Activated CD4-positive, CD25-positive, alpha-beta regulatory T cell treated with anti-CD3 and anti-CD28 coated beads, Interleukin-2, amount 50 U/mL, for 72 hours (primary cell): ENCODE data around the gene SLC1A1.

Experiments used
- DNase-seq: peaks from one replicate; pipeline ENCODE4 v3.0.0; 2021

SLC1A1 gene

DNA sequence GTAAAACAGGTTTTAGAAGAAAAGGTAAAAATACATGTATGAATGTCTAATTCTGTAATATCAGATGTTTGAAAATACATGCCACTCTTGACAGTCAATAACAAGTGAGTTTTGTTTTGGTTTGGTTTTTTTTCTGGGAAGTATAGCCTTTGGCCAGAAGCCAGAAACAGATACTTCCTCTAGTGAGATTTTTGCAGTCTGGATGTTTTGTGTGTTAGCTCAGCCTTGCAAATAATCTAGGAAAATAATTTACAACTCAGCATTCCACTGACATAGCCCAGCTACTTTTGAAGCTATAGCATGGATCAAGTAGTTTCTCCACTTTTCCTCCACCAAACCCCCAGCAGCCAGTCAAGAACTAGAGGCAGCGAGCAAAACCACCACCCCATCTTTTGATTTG lies 56.7 kb downstream of the SLC1A1 start:
- DNase-seq, result no peak

DNA sequence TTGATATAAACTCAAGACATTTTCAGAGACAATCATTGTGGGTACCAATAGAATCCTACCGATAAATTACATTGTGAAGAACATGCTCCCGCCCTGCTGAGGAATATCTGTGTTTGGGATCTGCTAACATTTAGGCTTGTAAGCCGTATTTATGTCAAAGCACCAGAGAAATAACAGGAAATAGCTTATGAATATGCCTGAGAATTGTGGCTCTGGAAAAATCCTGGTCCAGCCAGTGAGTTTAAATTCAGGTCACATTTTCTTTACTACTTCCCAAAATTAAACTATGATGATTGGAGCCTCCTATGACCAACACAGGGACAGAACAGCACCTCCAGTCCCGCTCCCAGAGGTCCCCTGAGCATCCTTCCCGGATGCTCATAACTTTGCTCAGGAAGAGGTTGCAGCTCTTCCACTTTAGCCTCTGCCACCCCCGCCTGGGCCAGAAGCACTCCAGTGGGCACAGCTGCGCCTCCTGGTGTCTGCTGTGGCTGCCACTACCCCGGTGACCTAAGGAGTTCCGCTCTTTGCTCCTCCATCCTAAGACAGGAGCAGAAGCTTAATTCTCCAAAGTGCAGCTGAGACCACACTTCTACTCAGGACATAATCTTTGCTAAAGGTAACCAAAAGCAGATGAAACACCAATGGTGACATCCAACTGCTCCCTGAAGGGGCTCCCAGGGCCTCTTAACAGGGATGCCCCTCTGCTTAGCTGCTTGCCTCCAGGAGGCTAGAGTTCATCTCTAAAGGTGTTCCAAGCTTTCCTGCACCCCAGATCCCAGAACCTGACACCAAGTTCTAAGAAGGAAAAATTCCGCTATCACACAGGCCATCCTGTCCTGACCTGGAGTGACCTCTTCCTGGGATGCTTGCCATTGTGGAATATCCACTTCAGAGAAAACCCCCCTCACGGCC lies 58.8 kb downstream of the SLC1A1 start:
- no peak for DNase-seq

DNA sequence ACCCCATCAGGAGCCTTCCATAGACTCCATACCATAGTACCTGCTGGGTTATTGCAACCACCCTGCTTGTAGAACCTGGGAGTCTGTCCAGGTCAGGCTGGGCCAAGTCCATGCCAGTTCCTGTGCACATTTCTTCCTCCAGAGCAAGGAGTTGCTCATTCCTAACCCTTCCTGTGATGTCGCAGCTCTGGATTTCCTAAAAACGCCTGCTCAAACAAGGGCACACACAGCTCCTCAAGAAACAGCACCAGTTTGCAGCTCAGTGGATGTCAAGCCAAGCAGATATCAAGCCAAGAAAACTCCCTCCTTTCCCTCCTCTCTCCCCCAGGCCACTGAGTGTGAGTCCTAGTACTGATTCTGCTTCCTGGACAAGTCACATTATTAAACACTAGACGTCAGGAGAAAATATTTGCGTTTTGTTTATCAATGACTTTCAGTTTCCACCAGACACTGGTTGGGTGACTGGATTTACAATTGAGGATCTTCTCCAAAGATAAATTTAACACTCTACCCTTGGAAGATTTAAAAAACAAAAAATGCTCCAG lies 59.6 kb downstream of the SLC1A1 start:
- no peak for DNase-seq

DNA sequence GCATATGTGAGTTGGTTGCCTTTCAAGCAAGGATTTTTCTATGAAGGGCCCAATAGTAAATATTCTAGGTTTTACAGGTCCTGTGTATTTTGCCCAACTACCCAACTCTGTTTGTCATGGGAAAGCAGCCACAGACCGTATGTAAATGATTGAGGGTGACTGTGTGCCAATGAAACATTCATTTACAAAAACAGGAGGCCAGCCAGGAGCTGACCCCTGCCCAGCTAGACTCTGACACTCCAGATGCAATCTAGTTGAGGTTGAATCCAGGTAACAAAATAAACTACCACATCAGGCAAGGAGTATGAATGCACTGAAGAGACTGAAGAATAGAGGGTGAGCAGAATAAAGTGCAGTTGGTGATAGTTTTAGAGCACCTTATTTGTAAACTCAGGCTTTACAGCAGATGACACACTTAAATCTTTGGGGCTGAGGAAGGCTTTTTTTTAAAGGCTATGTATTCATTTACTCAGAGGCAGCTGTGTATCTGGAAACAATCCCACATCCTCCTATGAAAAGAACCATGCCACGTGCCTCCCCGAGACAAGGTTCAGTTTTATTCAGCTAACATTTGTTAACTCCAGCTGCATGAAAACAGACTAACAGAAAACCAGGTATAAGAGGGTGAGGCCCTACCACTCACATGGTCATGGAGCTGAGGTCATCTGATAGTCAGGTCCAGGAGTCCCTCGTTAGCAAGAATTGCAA lies 60.7 kb downstream of the SLC1A1 start:
- no peak for DNase-seq

DNA sequence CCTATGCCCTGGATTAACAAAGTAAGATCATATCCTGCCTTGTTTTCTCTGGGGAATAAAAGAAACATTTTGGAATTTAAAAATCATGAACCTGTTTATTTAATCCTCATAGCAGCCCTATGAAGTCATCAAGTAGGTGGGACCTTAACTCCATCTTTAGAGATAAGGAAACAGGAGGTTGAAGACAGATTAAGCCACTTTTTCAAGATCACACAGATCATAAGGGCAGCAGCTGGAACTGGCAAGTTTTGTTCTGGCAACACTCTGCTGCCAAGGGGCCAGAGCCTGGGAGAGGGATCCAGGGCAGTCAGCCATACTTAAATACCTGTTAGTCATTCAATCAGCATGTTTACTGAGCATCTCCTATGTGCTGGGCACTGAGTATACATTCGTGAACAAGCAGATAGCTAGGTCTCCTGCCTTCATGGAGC lies 63.7 kb downstream of the SLC1A1 start:
- no peak for DNase-seq

DNA sequence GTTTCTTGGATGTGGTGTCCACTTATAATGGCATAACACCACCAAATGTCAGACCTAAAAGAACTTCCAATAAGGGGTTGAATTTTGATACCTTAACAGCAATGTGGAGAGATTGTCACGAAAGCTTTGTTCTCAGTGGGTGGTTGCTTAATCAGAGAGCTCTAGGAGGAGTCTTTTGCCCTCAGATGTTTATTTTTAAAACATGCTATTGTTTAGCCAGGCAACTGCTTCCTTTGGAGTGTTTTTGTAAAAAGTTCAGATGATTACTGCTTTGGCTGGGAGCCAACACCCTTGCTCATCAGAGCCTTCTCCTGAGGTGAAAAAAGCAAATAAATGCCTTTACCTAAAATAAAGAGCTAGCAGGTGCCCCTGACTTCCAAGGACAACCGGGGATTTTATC lies 65.0 kb downstream of the SLC1A1 start:
- no peak for DNase-seq

DNA sequence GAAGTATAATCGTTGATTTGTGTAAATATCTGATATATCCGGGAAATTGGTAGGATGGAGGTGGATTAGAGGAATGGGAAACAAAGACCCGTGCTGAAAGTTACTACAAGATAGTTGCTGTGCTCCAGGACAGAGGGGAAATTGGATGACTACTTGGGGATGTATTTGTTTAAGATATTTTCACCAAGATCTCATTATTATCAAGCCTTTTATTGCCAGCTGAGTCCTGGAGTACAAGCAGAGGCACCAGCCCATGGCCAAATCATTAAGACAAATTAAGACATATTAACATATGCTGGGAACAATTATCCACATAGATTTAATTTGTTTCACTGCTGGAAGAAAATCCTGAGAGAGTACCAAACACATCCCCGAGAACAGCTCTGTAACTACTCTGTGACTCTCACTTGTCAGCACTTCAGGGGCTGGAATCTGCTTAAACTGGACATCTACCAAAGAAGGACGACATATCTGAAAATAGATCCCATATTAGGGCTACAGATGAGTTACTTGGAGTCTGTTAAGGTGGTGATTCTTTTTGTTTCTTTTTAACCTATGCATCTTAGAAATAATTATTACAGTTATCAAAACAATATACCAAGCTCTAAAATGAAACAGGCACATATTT lies 68.2 kb downstream of the SLC1A1 start:
- DNase-seq, result no peak

DNA sequence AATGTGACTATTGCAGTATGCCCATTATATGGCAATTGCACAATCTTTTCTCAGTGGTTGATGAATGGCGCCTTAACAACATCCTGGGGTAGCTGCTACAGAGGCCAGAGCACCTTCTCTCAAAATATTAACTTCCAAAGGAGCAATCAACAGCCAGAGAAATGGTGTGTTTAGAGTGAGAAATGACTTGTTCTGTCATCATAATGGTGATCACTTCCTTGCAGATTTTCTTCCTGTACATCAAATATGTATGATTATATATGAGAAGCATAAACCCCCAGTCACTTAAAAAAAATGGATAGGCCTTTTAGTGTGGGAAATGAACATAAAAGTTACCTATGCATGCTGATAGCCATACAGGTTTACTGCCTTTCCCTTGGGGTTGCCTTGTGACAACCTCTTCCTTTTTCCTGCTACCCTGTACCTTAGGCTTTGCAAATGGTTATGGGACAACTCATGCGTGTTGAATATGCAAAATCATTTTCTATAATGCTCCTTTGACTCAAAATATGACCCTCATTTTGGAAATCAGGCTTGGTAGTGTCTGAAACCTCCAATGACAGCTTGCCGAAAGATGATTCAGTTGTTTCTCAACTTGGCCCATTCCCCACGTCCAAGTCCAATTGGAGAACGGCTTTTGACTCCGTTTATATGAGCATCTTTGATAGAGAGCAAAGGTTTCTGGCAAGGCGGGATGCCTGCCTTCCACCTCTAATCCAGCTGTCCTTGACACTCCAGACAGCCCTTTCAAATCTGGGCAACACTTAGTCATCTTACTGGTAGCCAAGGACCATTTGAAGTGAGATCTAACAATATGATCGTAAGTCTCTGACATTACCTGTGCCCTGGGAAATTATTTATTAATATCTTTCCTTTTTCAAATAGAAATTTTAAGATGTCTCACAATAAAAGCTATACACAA lies 69.3 kb downstream of the SLC1A1 start:
- no peak for DNase-seq

DNA sequence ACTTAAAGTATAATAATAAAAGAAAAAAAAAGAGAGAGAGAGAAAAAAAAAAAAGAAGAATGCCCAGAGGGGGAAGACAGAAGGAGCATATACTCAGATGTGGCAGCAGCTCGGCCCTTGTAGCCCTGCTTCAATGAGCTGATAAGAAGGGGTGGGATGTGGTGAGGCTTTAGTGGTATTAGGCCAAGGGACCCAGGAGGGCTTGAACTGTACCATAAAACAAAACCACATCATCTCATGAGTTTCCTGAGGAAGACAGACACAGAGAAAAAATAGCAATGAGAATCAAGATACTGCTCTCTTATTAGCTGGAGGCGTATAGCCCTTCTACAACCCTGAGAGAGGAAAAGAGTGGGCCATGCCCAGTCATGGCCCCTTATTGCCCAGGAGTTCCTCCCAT lies 72.8 kb downstream of the SLC1A1 start:
- no peak for DNase-seq

DNA sequence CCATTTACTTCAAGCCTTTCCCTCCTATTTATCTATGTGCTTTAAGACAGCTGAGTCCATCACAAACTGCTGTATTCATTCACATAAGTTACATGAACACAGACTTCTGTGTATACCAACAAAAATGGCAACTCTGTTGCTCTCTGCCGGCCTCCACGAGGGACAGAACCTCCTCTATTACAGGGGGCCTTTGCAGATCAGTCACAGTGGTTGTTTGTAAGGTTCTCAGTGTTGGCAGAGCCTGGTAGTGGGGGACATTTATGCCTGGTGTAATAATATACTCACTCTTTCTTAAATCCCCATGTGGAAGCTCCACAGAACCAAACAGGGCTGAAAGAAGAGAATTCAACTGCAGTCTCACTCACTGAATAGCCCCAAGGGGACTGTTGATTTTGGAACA lies 76.5 kb downstream of the SLC1A1 start:
- DNase-seq, result no peak

DNA sequence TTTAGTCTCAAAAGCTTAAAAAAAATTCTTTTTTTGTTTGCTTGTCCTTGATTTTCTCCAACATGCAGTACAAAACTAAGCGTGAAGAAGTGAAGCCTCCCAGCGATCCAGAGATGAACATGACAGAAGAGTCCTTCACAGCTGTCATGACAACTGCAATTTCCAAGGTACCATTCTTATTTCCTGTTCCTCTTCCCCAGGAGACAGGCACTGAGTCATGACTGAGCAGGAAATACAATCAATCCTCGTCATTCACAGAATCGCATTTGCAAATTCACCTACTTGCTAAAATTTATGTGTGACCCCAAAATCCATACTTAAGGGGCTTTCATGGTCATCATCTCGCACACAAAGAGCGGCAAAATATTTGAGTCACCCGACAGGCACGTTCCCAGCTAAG lies 77.3 kb downstream of the SLC1A1 start:
- DNase-seq, result no peak

DNA sequence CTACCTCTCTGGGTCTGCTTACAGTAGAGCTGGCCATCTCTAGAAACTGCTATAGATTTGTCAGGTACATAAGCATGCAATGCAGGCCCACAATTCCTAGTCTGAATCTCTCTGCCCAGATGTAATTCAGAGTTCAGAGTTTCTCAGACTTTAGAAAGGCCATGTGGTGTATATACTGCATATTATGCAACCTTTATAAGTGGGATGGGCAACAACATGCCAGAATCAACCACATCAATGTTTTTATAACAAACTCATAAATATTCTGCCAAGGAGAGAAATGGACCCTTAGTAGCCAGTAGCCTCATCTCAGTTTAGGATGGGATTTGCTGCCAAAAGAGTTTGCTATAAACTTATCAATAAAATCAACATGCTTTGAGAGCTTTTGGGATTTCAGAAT lies 78.8 kb downstream of the SLC1A1 start:
- no peak for DNase-seq

DNA sequence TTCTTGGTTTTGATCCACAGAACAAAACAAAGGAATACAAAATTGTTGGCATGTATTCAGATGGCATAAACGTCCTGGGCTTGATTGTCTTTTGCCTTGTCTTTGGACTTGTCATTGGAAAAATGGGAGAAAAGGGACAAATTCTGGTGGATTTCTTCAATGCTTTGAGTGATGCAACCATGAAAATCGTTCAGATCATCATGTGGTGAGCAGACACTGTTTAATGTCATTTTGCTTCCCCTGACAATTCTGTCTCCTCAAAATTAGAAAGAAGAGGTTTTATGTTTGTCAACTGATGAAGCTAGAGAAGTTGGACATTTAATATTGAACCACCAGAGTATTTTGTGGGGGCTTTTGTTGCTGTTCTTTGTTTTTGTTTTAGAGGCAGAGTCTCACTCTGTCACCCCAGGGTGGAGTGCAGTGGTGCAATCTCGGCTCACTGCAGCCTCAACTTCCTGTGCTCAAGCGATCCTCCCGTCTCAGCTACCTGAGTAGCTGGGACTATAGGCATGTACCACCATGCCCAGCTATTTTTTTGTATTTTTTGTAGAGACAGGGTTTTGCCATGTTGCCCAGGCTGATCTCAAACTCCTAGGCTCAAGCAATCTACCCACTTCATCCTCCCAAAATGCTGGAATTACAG lies 82.0 kb downstream of the SLC1A1 start:
- no peak for DNase-seq

DNA sequence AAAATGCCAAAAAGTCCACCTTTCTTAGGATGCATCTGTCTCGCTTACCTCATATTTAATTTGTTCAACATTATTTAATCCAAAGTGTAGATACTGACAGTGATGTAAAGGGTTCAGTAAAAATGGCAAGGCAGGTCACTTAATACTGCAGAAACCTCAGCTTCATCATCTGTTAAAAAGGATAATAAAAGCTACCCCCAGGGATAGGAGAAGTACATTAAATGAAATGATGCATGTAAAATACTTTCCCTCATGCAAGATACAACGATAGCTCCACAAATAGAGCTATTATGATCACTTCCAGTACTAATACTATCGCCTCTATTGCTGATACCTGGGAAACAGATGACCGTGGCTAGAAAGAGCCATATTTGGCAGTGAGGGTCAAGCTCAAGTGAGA lies 82.9 kb downstream of the SLC1A1 start:
- no peak for DNase-seq

DNA sequence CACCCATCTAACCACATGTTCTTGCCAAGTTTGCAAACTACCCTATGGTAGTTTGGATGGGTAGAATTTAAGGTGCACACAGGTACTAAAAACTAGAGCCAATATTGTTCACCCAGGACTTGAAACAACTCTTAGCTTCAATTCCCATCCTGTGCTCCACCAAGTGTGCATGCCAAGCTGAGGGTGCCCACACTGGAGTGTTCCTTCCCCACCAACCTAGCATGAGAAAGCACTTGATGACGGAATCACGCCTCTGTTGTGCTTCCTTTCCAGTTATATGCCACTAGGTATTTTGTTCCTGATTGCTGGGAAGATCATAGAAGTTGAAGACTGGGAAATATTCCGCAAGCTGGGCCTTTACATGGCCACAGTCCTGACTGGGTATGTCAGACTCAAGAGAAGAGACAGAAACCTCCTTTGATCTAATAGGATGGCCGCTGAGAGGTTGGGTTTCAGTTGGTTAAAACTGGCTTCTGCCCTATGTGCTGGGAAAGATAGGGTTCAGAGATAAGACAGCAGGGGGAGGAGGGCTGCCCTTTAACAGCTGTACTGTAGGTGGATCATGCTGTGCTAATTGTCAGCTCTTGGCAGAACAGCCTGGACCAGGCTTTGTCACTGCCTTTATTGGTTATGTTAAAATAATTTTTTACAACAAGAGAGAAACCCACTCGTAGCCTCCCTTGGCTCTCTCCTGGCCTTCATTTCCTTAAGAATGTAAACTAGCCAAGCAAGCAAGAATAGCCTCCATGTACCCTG lies 83.5 kb downstream of the SLC1A1 start:
- DNase-seq, result no peak

DNA sequence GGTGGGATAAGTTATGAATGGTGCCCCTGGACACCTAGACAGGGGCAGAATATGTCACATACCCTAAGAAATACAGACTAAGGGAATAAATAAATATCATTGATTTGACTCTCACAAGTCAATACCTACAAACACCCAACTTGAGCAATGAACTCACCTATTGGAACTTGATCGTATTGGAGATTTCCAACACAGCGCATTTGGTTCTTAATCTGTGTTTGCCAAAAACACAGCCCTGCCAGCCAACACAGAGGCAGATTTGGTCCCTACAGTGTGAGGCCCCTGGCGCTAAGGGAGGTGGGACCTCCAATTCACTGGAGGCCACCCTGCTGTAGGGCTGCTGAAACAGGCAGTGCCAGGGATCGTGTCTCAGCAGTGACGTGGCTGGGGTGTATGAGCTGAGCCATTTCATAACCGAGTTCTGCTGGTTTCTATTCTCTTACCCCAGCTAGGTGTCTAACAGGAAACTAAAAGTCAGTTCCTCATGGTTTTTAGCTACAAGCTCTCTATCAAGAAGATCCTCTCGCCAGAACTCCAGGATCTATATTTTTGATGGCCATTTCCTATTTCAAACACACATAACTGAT lies 84.5 kb downstream of the SLC1A1 start:
- no peak for DNase-seq

DNA sequence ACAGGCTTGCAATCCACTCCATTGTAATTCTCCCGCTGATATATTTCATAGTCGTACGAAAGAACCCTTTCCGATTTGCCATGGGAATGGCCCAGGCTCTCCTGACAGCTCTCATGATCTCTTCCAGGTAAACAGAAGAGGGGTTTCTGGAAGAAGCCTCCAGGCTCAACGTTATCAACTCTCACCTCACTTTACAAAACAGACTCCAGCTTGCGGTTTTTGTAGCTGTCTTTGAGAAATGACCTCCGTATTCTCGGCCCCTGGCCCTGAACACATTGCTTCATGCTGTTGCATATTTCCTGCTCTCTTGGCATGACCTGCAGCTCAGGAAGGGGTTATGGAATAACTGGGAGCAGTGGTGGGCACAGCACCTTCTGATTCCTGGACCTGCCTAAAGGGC lies 85.7 kb downstream of the SLC1A1 start:
- no peak for DNase-seq

DNA sequence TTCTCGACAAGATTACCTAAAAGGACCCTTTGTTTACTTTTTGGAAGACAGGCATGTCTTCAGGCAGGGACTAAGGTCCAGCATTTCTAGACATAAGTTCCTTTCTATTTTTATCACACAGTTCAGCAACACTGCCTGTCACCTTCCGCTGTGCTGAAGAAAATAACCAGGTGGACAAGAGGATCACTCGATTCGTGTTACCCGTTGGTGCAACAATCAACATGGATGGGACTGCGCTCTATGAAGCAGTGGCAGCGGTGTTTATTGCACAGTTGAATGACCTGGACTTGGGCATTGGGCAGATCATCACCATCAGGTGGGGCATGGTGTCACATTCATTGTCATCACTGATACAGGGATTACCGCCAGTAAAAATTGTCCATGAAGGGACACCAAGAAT lies 86.2 kb downstream of the SLC1A1 start:
- DNase-seq, result no peak

DNA sequence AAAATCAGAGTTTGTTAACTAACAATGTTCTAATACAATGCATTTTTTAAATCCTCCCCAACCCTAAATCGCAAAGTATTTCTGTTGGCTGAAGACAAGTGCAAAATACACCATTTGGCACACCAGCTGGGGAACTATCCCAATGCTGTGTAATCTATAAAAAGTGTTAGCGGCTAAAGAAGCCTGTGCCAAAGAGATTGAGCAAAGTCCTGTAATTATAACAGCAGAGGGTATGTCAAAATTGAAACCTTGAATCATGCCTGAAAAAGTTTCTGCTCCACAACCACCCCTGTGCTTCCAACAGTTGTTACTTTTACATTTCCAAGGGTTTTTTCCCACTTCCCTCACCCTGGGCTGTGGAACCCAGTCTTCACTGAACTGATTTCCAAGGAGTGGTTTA lies 88.7 kb downstream of the SLC1A1 start:
- DNase-seq, result no peak

DNA sequence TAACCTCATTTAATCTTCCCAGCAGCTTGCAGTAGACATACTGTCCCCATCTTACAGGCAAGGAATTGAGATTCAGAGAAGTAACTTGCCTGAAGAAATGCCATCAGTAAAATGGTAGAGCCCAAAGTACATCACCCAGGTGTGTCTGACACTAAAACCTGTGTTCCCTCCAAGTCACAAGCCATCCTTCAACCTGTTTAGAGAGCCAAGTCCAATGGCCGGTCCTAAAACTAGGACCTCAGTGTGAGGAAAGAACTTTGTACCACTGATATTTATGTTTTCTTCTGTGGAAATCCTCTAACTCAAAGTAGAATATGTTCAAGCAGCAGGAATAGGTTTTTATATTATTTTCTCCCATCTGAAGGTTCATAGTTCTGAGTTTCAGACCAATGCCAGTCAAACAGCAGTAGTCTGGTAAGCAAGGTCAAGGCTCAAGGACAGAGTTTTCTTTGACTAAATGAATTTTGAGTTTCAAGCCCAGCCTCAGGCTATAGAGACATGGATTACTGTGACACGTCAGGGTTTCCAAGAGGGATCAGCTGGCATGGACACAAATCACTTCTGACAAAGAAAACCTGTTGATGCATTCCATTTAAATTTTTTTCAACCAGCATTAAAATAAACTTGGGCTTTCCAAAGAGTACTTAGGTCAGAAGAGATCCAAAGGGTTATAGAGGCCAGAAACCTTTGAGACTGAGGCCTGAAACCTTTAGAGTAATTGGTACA lies 90.9 kb downstream of the SLC1A1 start:
- DNase-seq, result no peak
